IMR-90 (cell line): ENCODE results near the gene STK40. TPM values are rescaled to one million over a fixed set of nuclear protein-coding genes. Genes with fewer than 3 reads are reported as not detected.

Source experiments
- ATAC-seq: fragments of 200-7000 bp; cut with Tn5 transposase; 2 replicates; pipeline ENCODE4 v1.9.1; 2020; ENCODE audit warnings: low read depth, mild to moderate bottlenecking, moderate library complexity
- BruUV-seq: library from RNA; stranded (reverse); fragments of 400-500 nt; replicated peaks from 2 replicates; lab custom pipeline; 2021; lab: Mats Ljungman, UMichigan
- CTCF ChIA-PET: fragments of 300-600 bp; formaldehyde crosslinking; extraction: SDS; loops from one replicate; lab custom pipeline; 2021; ENCODE audit warnings: antibody characterized with exemption; lab: Yijun Ruan, JAX
- POLR2A ChIA-PET: fragments of 300-600 bp; sonication (Branson Sonifier 250); formaldehyde crosslinking; loops from one replicate; lab custom pipeline; 2022; ENCODE audit warnings: antibody characterized with exemption; ENCODE audit not compliant: unreplicated experiment; lab: Charles Lee
- DNase-seq: peaks from one replicate; pipeline ENCODE4 v3.0.0; 2013
- H2AFZ ChIP-seq: replicated peaks from 2 replicates; pipeline ENCODE3; 2013; ENCODE audit warnings: low read length, mild to moderate bottlenecking; ENCODE audit not compliant: poor library complexity
- H2AK5ac ChIP-seq: 2 replicates; pipeline ENCODE4 v1.6.1; 2013; ENCODE audit warnings: low read depth, low read length, inconsistent platforms
- H2AK9ac ChIP-seq: replicated peaks from 2 replicates; pipeline ENCODE3; 2013; ENCODE audit warnings: mild to moderate bottlenecking, low read depth, low read length, moderate library complexity; ENCODE audit not compliant: poor library complexity
- H2BK120ac ChIP-seq: 2 replicates; pipeline ENCODE4 v1.6.1; 2013; ENCODE audit warnings: low read depth, low read length, inconsistent platforms
- H2BK15ac ChIP-seq: 3 replicates; pipeline ENCODE4 v1.6.1; 2013; ENCODE audit warnings: low read depth, low read length, inconsistent platforms
- H2BK20ac ChIP-seq: 2 replicates; pipeline ENCODE4 v1.6.1; 2013; ENCODE audit warnings: low read depth, mild to moderate bottlenecking, inconsistent platforms, low read length, moderate library complexity
- H2BK5ac ChIP-seq: 2 replicates; pipeline ENCODE4 v1.6.1; 2013; ENCODE audit warnings: mild to moderate bottlenecking, low read depth, low read length, inconsistent platforms; ENCODE audit not compliant: poor library complexity, severe bottlenecking
- H3K14ac ChIP-seq: replicated peaks from 2 replicates; pipeline ENCODE4 v1.6.1; 2013; ENCODE audit warnings: low read depth, low read length, inconsistent platforms
- H3K18ac ChIP-seq: 2 replicates; pipeline ENCODE4 v1.6.1; 2013; ENCODE audit warnings: low read depth, low read length, control low read depth
- H3K23ac ChIP-seq: 2 replicates; pipeline ENCODE4 v1.6.1; 2013; ENCODE audit warnings: low read depth, low read length, inconsistent platforms
- H3K27ac ChIP-seq: 2 replicates; pipeline ENCODE4 v1.5.1; 2013; ENCODE audit warnings: mild to moderate bottlenecking, control low read depth, low read length; ENCODE audit not compliant: insufficient read depth
- H3K27me3 ChIP-seq: 2 replicates; pipeline ENCODE4 v1.6.1; 2013; ENCODE audit warnings: low read length; ENCODE audit not compliant: control insufficient read depth, insufficient read depth
- H3K36me3 ChIP-seq: 2 replicates; pipeline ENCODE4 v1.6.1; 2013; ENCODE audit warnings: low read length, mixed read lengths; ENCODE audit not compliant: control insufficient read depth, insufficient read depth
- H3K4ac ChIP-seq: 2 replicates; pipeline ENCODE4 v1.6.1; 2013; ENCODE audit warnings: low read depth, low read length, inconsistent platforms
- H3K4me1 ChIP-seq: 2 replicates; pipeline ENCODE4 v1.6.1; 2013; ENCODE audit warnings: low read length, mixed read lengths; ENCODE audit not compliant: control insufficient read depth, insufficient read depth
- H3K4me2 ChIP-seq: 2 replicates; pipeline ENCODE4 v1.6.1; 2013; ENCODE audit warnings: low read depth, mild to moderate bottlenecking, control low read depth, low read length, moderate library complexity
- H3K4me3 ChIP-seq: 2 replicates; pipeline ENCODE4 v1.5.1; 2013; ENCODE audit warnings: low read depth, mild to moderate bottlenecking, control low read depth, low read length, moderate library complexity; ENCODE audit not compliant: insufficient read depth
- H3K56ac ChIP-seq: 2 replicates; pipeline ENCODE4 v1.6.1; 2013; ENCODE audit warnings: low read length, inconsistent platforms; ENCODE audit not compliant: insufficient read depth; ENCODE audit errors: extremely low read depth
- H3K79me1 ChIP-seq, 2 experiments: 2 replicates each; pipeline ENCODE4 v1.6.1; 2013; ENCODE audit warnings: low read length in 2 of 2, inconsistent platforms in 1 of 2, low read depth in 1 of 2
- H3K9ac ChIP-seq: 2 replicates; pipeline ENCODE4 v1.6.1; 2013; ENCODE audit warnings: low read depth, low read length, control low read depth
- H3K9me1 ChIP-seq: 2 replicates; pipeline ENCODE4 v1.6.1; 2013; ENCODE audit warnings: low read length, inconsistent platforms; ENCODE audit not compliant: insufficient read depth
- H3K9me3 ChIP-seq: 2 replicates; pipeline ENCODE4 v1.6.1; 2013; ENCODE audit warnings: low read length; ENCODE audit not compliant: control insufficient read depth, insufficient read depth
- H4K20me1 ChIP-seq: 2 replicates; pipeline ENCODE4 v1.6.1; 2013; ENCODE audit warnings: low read length, inconsistent platforms; ENCODE audit not compliant: insufficient read depth
- H4K5ac ChIP-seq: 2 replicates; pipeline ENCODE4 v1.6.1; 2013; ENCODE audit warnings: mild to moderate bottlenecking, low read depth, low read length, control low read depth
- H4K8ac ChIP-seq, 2 experiments: 2 replicates each; pipeline ENCODE4 v1.6.1; 2013; ENCODE audit warnings: low read depth in 2 of 2, low read length in 2 of 2, control low read depth in 1 of 2, inconsistent platforms in 1 of 2
- H4K91ac ChIP-seq: 2 replicates; pipeline ENCODE4 v1.6.1; 2013; ENCODE audit warnings: low read depth, low read length, inconsistent platforms; ENCODE audit not compliant: insufficient read depth
- CEBPB ChIP-seq: IDR thresholded peaks from 2 replicates; pipeline ENCODE4 v1.6.1; 2012; ENCODE audit warnings: low read depth, low read length, improper control_type of control experiment
- CHD1 ChIP-seq: IDR thresholded peaks from 2 replicates; pipeline ENCODE4 v1.6.1; 2012; ENCODE audit warnings: low read depth, low read length, improper control_type of control experiment
- ELK1 ChIP-seq: fragments of 150-350 bp; IDR thresholded peaks from 2 replicates; pipeline ENCODE4 v1.6.1; 2016; ENCODE audit warnings: low read depth, mild to moderate bottlenecking, low read length, moderate library complexity, borderline replicate concordance
- FOS ChIP-seq: fragments of 150-350 bp; IDR thresholded peaks from 2 replicates; pipeline ENCODE4 v1.6.1; 2016; ENCODE audit warnings: low read depth, low read length
- MAFK ChIP-seq: IDR thresholded peaks from 2 replicates; pipeline ENCODE4 v1.6.1; 2012; ENCODE audit warnings: low read depth, low read length, improper control_type of control experiment
- MXI1 ChIP-seq: IDR thresholded peaks from 2 replicates; pipeline ENCODE4 v1.6.1; 2012; ENCODE audit warnings: low read depth, mild to moderate bottlenecking, low read length, moderate library complexity, borderline replicate concordance
- NFE2L2 ChIP-seq: fragments of 150-350 bp; IDR thresholded peaks from 2 replicates; pipeline ENCODE4 v1.6.1; 2016; ENCODE audit warnings: low read depth, mild to moderate bottlenecking, low read length
- POLR2A ChIP-seq: IDR thresholded peaks from 2 replicates; pipeline ENCODE4 v1.6.1; 2012; ENCODE audit warnings: mild to moderate bottlenecking, low read depth, low read length
- RAD21 ChIP-seq: IDR thresholded peaks from 2 replicates; pipeline ENCODE4 v1.6.1; 2012; ENCODE audit warnings: low read length, improper control_type of control experiment
- RCOR1 ChIP-seq: IDR thresholded peaks from 2 replicates; pipeline ENCODE4 v1.6.1; 2012; ENCODE audit warnings: mild to moderate bottlenecking, low read length, improper control_type of control experiment; ENCODE audit not compliant: insufficient replicate concordance
- RFX5 ChIP-seq: IDR thresholded peaks from 2 replicates; pipeline ENCODE4 v1.8.0; 2012; ENCODE audit warnings: low read depth, mild to moderate bottlenecking, low read length, moderate library complexity
- WGBS, 2 experiments: methylation state at CpG; one replicate each; pipeline versions ENCODE4 v1.1.5 to v1.1.7; 2013; ENCODE audit warnings: missing lambda C conversion rate in 2 of 2; ENCODE audit not compliant: insufficient read length in 1 of 2; ENCODE audit errors: extremely low coverage in 2 of 2; 5-methylcytosine and 5-hydroxymethylcytosine counted together
- dilution Hi-C: fragments of 300-500 bp; cut with HindIII; formaldehyde crosslinking; loops from one replicate; pipeline ENCODE4 v1.14.3; 2018; ENCODE audit warnings: low sequenced_read_pairs; ENCODE audit not compliant: unreplicated experiment
- in situ Hi-C: fragments of 300-500 bp; cut with MboI; formaldehyde crosslinking; loops from 3 replicates; pipeline ENCODE4 v1.14.3; 2019; ENCODE audit warnings: low sequenced_read_pairs, inconsistent platforms, mixed read lengths
- intact Hi-C: fragments of 100-400 bp; cut with micrococcal nuclease; formaldehyde crosslinking; loops from 2 replicates; pipeline ENCODE4 v1.10.0; 2022
- polyA plus RNA-seq, 3 experiments: library from polyadenylated mRNA; depleted of rRNA; stranded (reverse); fragments of >200 nt; gene quantifications; 2 replicates each; pipeline ENCODE4 v1.2.3, GENCODE V29; 2012; ENCODE audit warnings: low replicate concordance in 1 of 3
- total RNA-seq: library from RNA; depleted of rRNA; stranded (reverse); fragments of >200 nt; gene quantifications from 2 replicates; pipeline ENCODE4 v1.2.3, GENCODE V29; 2012
- TF ChIP-seq, protein P1 (sequence below): fragments of 150-350 bp; IDR thresholded peaks from 2 replicates; pipeline ENCODE4 v1.6.1; 2017; ENCODE audit warnings: mild to moderate bottlenecking, antibody characterized with exemption, low read length, low read depth
- TF ChIP-seq, protein P2 (sequence below): conservative IDR thresholded peaks from 2 replicates; pipeline ENCODE4 v1.5.1; 2012; ENCODE audit warnings: mild to moderate bottlenecking, low read depth, low read length, improper control_type of control experiment

The STK40 gene
- total and polyA plus RNA-seq, 2 of the 4 experiments (the other 2 are of a cell fraction), result 16.0 to 29.9 TPM

GRCh38 chr1:36305915-36306209 lies 79.9 kb downstream of the STK40 start:
- Histone ChIP-seq H2AK9ac (peak overlapping the region; percentile 23), H3K9me1 (peaks cover 8% of the 10 kb centered on the region), H3K23ac (no peak overlapping the region), H4K8ac (no peak overlapping the region), H3K14ac (no peak overlapping the region), H2BK120ac (no peak overlapping the region), H3K4me1 (peaks cover 8% of the 10 kb centered on the region), H4K5ac (no peak overlapping the region), H3K18ac (no peak overlapping the region), H2AFZ (no peak overlapping the region), H3K4ac (no peak overlapping the region), H3K4me3 (no peak overlapping the region), H3K36me3 (peaks cover 35% of the 10 kb centered on the region), H3K4me2 (no peak overlapping the region), H3K56ac (no peak overlapping the region), H2AK5ac (no peak overlapping the region), H3K9ac (no peak overlapping the region), H2BK5ac (no peak overlapping the region), H3K27me3 (no peaks in the 10 kb centered on the region), H3K79me1 (peaks cover 24 to 59% of the 10 kb centered on the region in 2 experiments; a peak in 3 of 4 replicates), H3K27ac (no peak overlapping the region), H2BK15ac (no peak overlapping the region), H4K91ac (no peak overlapping the region), H2BK20ac (no peak overlapping the region), H4K20me1 (peaks cover 4% of the 10 kb centered on the region; the same call in 1 of the 2 replicates), H3K9me3 (no peaks in the 10 kb centered on the region)
- intact Hi-C loops, result loop anchor here (2.0 kb wide), 1 partner anchor 115 kb away; no protein-coding TSS in a partner anchor
- ATAC-seq, result no peak
- DNase-seq, result no peak
- WGBS, 2 experiments, result no CpG with 5 or more reads among the region's 7 CpGs
- POLR2A ChIA-PET, result no interaction called here
- no TSS peak for BruUV-seq
- dilution Hi-C loops, result no loop called here
- in situ Hi-C loops, result no loop called here
- CTCF ChIA-PET, result no interaction called here
- TF ChIP-seq FOS, result no peak
- no peak for TF ChIP-seq RCOR1
- no peak for TF ChIP-seq RAD21
- no peak for TF ChIP-seq CEBPB
- TF ChIP-seq NFE2L2, result no peak
- no peak for TF ChIP-seq RFX5
- no peak for TF ChIP-seq CHD1
- no peak for TF ChIP-seq ELK1
- TF ChIP-seq, protein P1, sequence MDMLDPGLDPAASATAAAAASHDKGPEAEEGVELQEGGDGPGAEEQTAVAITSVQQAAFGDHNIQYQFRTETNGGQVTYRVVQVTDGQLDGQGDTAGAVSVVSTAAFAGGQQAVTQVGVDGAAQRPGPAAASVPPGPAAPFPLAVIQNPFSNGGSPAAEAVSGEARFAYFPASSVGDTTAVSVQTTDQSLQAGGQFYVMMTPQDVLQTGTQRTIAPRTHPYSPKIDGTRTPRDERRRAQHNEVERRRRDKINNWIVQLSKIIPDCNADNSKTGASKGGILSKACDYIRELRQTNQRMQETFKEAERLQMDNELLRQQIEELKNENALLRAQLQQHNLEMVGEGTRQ, result no peak
- no peak for TF ChIP-seq POLR2A
- no peak for TF ChIP-seq MXI1
- TF ChIP-seq, protein P2, sequence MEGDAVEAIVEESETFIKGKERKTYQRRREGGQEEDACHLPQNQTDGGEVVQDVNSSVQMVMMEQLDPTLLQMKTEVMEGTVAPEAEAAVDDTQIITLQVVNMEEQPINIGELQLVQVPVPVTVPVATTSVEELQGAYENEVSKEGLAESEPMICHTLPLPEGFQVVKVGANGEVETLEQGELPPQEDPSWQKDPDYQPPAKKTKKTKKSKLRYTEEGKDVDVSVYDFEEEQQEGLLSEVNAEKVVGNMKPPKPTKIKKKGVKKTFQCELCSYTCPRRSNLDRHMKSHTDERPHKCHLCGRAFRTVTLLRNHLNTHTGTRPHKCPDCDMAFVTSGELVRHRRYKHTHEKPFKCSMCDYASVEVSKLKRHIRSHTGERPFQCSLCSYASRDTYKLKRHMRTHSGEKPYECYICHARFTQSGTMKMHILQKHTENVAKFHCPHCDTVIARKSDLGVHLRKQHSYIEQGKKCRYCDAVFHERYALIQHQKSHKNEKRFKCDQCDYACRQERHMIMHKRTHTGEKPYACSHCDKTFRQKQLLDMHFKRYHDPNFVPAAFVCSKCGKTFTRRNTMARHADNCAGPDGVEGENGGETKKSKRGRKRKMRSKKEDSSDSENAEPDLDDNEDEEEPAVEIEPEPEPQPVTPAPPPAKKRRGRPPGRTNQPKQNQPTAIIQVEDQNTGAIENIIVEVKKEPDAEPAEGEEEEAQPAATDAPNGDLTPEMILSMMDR, result no peak
- no peak for TF ChIP-seq MAFK
